B cell (primary cell): ENCODE data around the gene MGAT4C.

Experiments used
- CTCF ChIP-seq: fragments of 200-600 bp; IDR thresholded peaks from one replicate; pipeline ENCODE4 v1.8.0; 2022; ENCODE audit warnings: antibody characterized with exemption, mild to moderate bottlenecking
- EZH2 ChIP-seq: IDR thresholded peaks from 2 replicates; pipeline ENCODE4 v1.6.1; 2012; ENCODE audit warnings: borderline replicate concordance, low read depth, mild to moderate bottlenecking, moderate library complexity, low read length; ENCODE audit not compliant: insufficient read depth, poor library complexity, severe bottlenecking

GRCh38 chr12:86148071-86148470, 108.1 kb downstream of the MGAT4C start:
- TF ChIP-seq CTCF (no peak), EZH2 (no peak)
